HT1080 (cell line): ENCODE data around the gene ZNF606. TPM values are rescaled to one million over a fixed set of nuclear protein-coding genes. Genes with fewer than 3 reads are reported as not detected.

Experiments
- DNase-seq: peaks from one replicate; pipeline ENCODE4 v3.0.0-alpha.2; 2015; ENCODE audit warnings: low read depth
- polyA plus RNA-seq, 2 experiments: library from polyadenylated mRNA; depleted of rRNA; stranded (reverse); fragments of >200 nt; gene quantifications; 2 replicates each; pipeline ENCODE4 v1.2.3, GENCODE V29; 2015
- total RNA-seq: library from RNA; depleted of rRNA; stranded (reverse); fragments of >200 nt; shearing (Covaris generic); gene quantifications from 2 replicates; pipeline ENCODE4 v1.2.3, GENCODE V29; 2014; rRNA removed

Gene ZNF606
- total RNA-seq = 6.8 and 16.9 TPM in 2 replicates
- 4.3 and 4.6 TPM in 2 replicates for polyA plus RNA-seq (2015; cell fraction: cytosol; rRNA removed)
- 8.1 and 13.9 TPM in 2 replicates for polyA plus RNA-seq (2015; cell fraction: nucleus; rRNA removed)

DNA sequence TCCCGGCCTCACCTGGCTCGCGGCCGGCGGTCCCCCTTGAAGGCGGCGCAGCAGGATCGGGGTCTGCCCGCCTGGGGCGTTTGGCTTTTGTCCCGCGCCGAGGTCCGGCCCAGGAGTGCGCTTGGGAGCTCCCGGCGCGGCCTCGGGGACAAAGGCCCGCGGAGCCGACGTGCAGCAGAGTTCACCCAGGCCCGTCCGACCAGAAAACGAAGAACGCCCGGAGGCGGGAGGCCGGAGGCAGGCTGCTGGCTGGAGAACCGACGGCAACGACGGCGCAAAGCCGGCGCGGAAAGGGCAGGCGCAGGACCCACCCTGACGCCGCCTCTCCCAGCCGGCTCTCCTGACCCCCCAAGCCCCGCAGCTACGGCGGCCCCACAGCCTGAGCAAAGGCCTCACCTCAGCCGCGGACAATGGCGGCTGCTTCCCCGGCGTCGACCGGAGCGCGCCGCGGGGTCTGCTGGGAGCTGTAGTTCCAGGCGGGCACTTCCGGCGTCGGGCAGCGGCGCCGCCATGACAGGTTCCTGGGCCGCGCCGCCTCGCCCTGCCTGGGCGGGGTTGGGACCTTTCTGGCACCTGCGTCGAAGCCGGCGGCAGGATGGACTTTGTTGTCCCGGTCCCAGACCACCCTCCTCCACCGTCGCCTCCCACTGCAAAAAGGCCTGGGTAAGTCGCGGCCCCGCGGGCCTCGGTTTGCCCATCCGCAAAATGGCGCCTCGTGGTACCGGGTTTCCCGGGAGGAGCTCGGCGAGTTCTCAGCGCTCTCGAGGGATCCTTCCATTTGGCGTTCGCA lies at the start of gene ZNF606:
TSS of gene ZNF606 (minus strand) at position 437 of the 790 bp plus-strand sequence. CDS start 1,501 bp downstream, outside the sequence.
- peak; percentile 80 for DNase-seq

DNA sequence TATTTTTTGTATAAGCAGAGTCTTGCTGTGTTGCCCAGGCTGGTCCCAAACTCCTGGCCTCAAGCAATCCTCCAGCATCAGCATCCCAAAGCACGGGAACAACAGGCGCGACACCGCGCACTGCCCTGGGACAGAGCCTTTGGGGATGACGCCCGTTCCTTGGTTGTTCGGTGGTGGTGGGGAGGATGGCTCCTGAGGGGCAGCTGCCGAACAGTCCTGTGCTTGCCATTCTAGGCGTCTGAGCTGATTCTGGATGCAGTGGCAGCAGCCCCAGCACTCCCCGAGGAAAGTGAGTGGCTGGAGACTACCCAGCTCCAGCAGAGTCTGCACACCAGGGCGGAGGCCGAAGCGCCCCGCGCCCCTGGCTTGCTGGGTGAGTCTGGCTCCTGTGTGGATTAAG lies 49.6 kb upstream of the ZNF606 start:
- no peak for DNase-seq

DNA sequence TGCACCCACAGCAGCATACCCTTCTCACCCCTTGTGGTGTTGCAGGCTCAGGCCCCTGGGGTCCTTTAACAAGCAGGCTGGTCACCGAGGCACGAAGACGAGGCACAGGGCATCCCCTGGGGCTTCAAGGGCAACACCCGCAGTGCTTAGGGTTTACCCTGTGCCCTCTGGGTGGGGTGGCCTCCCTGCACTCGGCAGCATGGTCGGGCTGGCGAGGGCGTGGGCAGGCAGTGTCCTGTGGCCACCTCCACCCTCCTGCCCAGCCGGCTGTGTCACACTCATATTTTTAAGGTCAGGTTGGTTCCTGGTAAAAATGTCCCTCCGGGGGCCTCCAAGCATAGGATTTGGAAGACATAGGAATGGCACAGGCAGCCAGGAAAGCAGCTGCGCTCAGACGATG lies 45.1 kb upstream of the ZNF606 start:
- DNase-seq = no peak

DNA sequence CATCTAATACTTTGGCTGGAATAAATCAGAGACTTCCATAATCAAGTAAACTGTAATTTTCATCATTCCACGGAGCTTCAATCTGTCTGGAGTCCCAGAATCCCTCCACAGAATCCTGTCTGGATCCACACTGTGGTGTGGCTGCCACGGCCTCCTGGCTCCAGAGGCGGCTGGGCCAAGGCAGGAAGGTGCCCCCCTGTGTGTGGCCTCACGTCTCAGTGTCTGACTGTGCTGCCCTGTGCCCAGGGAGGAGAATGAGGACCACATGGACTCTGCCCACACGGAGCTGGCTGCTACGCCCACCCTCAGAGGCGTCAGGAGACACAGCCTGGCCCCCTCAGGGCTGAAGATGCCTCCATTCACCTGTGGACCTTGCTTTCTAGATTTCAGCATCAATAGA lies 44.2 kb upstream of the ZNF606 start:
- no peak for DNase-seq

DNA sequence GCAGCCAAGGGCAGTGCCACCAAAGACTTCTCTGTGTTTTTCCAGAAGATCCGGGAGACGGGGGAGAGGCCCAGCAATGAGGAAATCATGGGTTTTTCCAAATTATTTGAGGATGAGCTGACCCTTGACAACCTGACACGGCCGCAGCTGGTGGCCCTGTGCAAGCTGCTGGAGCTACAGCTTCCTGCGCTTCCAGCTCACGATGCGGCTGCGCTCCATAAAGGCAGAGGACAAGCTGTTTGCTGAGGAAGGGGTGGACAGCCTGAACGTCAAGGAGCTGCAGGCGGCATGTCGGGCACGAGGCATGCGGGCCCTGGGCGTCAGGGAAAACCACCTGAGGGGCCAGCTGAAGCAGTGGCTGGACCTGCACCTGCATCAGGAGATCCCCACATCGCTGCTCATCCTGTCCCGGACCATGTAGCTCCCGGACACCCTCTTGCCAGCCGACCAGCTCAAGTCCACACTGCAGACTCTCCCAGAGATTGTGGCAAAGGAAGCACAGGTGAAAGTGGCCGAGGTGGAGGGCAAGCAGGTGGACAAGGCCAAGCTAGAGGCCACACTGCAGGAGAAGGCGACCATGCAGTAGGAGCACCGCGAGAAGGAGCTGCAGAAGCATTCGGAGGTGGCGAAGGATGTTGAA lies 42.9 kb upstream of the ZNF606 start:
- DNase-seq = no peak

DNA sequence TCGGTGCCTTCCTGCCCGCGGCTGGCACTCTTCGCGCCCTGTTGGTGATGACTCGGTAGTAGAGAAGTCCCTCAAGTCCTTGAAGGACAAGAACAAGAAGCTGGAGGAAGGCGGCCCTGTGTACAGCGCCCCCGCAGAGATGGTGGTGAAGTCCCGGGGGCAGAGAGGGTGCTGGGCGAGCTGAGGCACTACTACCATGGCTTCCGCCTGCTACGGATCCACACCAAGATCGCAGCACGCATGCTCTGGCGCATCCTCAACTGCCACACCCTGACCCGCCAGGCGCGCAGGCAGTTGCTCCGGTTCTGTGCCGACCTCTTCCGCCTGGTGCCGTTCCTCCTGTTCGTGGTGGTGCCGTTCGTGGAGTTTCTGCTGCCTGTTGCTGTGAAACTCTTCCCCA lies 42.3 kb upstream of the ZNF606 start:
- DNase-seq = no peak

DNA sequence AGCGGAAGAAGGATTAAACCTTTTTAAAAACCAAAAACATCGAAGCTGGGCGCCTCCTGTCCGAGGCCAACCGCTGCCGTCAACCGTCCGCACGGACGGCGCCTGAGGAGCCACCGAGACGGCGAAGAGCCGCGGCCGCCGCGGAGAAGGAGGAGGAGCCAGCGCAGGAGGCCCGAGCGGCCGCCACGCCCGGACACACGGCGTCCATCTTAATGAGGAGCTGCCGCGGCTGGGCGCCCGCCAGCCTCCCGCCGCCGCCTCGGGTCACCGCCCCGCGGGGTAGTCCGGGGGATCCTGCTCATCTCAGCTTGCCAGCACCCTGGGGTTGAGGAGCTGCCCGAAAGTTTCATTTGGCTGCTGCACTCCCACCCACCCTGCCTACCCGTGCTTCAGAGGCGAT lies 41.8 kb upstream of the ZNF606 start:
- no peak for DNase-seq

DNA sequence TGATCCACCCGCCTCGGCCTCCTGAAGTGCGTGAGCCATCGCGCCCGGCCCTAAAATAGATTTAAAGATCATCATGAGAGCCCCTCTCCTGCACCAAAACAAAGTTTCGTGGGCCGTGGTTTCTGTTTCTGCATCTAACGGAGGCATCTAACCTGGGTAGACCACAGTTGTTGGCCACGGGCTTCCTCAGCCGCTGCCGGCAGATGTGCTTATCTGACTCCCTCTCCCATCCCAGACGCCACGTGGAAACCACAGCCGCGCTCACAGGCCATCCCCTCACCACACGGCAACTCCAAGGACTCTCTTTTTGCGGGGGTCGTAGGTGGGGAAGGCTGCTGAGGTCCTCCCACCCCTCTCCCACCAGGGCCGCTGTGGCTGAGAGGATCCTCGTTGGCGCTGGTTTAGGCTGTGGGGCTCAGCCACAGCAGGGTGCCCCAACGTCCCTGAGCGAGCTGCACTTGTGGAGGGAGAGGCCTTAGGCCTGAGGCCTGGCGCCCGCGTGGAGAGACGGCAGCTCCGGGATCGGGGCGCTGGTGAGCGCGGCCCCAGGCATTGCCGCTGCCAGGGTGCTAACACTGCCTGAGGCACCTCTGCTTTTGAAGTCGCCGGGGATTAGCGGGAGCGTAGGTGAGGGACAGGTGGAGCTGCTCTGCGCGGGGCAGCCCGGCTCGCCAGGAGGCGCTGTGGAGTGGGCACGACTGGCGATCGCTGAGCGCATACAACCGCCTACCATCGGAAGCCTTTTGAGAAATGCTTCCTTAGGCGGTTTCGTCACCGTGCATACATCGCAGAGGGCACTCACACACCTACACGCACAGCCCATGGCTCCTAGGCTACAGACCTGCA lies 40.1 kb upstream of the ZNF606 start:
- DNase-seq = no peak

DNA sequence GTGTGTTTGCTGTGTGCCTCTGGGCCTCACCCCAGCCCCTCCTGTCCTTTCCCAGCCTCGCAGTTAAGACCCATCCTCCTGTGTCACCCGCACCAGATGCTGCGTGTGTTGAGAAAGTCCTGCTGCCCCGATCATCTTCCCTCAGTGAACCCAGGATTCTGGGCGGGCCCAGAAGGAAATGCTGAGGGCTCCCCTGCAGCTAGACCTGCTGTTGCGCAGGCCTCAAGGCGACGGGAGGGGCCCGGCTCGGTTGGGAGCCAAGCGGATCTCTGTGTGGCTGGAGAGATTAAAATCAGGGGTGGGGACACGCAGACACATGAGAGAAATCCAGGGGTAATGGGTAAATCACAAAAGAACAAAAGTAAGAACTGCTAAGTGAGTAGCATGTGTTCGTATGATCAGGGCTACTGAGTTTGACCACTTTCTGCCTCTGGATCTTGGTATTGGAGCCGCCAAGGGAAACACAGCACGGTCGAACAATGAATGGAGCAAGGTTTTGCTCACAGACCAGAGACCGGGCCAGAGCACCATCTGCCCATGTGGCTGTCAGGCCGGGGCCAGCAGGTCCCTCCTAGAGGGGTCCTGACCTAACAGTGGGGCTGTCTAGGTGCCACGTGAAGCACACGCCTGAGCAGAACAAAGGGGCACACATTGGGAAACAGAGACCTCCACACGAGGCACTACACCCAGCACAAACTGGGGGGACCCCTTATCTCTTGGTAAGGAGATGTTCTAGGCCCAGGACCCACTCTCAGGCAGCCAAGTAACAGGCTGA lies 38.3 kb upstream of the ZNF606 start:
- DNase-seq = no peak

DNA sequence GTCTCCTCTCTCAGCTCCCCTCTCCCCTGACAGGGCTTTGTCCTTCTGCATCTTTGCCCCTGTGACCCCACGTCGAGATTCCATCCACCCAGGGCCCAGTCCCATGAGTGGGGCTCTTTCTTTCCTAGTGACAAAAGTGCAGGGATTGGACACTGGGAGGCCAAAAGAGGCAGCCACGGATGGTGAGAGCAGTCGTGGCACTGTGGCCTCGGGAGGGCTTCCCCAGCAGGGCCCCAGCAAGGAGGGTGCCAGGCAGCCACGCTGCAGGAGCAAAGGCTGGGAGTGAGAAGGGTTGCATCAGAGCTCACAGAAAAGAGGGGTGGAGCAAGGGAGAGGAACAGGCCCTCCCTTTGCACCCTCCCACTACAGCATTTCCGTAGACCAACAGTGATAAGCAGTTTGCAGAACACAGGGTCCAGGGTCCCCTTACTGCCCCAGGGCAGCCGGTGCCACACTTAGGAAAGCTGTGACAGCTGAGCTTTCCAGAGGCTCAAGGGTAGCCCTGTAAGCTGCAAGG lies 36.1 kb upstream of the ZNF606 start:
- DNase-seq = no peak

DNA sequence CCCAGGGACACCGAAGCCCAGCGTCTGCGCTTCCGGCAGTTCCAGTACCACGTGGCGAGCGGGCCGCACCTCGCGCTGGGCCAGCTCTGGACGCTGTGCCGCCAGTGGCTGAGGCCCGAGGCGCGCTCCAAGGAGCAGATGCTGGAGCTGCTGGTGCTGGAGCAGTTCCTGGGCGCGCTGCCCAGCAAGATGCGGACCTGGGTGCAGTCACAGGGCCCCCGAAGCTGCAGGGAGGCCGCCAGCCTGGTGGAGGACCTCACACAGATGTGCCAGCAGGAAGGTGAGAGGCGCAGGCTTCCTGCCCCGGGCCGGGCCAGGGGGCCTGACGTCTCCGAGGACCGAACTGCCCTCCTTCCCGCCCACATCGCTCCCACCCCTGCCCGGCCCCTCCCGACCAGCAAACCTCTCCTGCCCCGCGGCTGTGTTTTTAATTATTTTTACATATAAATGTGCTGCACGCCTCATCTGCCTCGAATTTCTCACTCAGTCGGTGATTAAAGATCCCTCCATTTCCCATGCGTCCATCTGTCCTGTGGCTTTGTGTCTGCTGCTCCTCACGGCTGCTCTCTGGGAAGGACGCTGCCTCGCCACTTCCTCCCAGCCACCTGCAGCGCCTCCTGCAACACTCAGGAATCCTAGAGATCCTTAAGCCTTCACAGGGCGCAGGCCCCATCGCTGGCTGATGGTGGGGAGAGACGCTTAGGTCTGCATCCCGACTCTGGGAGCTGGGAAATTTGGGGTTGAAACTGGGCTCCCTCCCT lies 35.5 kb upstream of the ZNF606 start:
- no peak for DNase-seq

DNA sequence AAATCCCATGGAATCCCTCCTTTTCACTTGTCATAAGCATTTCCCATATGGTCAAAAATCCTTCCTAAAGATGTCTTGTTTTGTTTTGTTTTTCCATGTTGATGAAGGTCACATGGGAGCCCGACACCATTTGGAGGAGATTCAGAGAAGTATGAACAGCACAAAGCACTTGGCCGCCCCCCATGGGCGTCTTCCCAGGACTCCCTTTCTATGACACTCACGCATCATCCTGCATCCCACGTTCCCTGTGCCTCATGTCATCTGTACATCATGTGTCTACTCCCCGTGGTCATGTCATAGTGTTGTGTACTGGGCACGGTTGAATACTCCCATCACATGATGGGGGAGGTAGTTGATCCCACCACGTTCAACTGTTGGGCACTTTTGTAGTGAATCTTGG lies 33.2 kb upstream of the ZNF606 start:
- no peak for DNase-seq

DNA sequence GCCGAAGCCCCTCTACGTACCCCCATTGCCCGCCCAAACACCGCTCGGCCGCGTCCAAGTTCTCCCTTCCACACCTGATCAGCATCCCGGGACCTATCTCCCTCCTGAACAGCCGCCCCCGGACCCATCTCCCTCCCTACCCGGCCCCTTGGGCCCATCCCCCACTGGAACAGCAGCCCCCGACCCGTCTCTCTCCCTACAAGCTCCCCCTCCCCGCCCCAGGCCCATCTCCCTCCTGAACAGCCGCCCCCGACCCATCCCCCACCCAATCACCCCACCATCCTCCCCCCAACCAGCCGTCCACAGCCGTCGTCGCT lies 31.8 kb upstream of the ZNF606 start:
- no peak for DNase-seq

DNA sequence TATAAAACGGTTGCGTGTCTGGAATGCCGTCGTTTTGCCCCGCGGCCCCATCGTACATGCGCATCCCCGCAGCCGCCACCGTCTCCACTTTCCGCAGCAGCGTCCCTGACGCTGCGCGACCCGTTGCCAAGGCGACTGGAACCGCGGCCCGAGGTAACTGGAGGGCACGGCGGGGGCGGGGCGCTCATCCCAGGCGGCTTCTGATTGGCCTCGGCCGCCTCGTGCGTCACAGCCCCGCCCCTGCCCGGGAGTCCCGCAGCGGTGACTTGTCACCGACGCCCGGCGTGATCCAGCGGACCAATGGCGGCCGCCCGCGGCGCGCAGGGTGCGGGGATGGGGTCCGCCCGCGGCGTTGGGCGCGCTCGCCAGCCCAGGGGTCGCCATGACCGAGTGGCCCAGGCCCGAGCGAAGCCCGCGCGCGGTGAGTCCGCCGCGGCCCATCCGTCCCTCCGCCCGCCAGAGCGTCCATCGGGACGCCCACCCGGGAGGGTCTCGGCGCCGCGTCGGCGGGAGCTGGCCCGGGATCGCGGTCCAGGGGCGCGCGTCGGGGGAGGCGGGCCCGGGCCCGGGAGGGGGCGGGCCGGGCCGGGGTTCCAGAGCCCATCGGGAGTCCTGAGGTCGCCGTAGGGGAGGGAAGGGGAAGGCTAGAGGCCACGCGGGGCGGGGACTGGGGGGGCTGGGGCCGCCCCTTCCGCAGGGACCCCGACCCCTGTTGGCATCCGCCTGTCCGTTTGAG lies 31.3 kb upstream of the ZNF606 start, which contains the start of gene ZSCAN1:
TSS of gene ZSCAN1 (plus strand) at position 285 of the 736 bp plus-strand sequence. CDS start 3,812 bp downstream, outside the sequence.
- no peak for DNase-seq

DNA sequence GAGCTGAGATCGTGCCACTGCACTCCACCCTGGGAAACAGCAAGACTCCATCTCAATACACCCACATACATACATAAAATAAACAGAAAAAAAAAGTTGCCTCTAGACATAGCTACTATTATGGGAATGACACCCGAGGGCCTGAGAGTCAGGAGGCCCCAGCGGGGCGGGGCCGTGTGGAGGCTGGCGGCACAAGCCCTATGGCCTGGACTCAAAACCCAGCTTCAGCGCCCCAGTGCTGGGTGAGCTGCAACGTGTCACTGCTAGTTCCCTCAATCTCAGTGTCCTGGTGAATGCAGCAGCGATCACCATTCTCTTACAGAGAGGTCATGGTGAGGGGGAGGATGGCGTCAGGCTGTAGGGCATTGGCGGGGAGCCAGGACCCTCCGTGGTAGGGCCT lies 22.0 kb upstream of the ZNF606 start:
- DNase-seq = no peak

DNA sequence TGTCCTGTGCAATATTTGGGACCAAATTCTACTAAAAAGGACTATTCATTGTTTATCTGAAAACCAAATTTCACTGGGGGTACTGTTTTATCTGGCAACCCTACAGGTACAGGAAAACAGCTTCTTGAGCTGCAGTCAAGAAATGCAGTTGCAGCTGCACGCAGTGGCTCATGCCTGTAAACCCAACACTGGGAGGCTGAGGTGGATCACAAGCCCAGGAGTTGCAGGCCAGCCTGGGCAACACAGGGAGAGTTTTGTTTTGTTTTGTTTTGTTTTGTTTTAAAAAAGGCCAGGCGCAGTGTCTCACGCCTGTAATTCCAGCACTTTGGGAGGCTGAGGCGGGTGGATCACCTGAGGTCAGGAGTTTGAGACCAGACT lies 19.7 kb upstream of the ZNF606 start:
- no peak for DNase-seq

DNA sequence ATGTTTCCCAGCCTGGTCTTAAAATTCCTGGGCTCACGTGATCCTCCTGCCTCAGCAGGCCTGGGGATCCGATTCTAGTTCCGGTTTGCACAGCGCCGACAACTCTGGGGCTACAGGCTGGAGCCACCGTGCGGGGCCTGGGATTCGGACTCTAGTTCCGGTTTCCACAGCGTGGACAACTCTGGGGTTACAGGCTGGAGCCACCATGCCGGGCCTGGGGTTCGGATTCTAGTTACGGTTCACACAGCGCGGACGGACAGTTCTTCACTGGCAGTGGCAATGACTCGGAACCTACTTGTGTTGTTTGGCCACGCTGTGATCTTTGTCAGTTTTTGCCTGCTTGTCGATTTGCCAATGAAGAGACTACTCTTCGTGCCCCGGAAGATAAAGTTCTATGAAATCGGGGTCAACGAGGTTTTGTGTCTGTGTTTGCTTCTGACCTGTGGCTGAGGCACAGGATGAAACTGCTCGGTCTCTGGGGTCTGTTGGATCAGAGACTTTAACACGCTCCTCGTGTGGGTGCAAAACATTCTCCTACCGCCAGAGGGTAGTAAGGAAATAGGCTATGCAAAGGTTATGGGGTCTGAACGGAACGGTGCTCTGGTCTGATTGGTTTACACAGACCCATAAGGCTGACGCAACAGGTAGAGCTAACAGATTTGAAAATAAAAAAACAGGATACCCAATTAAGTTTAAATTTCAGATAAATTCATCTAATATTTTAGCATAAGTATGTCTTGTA lies 19.1 kb upstream of the ZNF606 start:
- DNase-seq = peak; percentile 20

DNA sequence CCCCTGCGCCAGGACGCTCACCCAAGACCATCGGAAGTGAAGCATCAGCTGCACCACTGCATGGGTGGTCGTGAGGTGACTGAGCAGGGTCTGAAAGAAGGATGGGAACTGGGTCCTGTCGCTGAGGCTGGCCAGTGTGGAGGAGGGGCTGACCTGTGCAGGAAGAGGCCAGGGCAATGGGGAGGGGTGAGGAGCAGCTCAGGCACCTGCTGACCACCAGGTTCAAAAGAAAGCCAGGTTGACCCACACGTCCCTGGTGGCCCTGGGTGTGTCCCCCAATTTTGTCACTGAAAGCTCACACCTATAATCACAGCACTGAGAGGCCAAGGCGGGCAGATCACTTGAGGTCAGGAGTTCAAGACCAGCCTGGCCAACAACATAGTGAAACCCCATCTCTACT lies 17.5 kb upstream of the ZNF606 start:
- DNase-seq = no peak

DNA sequence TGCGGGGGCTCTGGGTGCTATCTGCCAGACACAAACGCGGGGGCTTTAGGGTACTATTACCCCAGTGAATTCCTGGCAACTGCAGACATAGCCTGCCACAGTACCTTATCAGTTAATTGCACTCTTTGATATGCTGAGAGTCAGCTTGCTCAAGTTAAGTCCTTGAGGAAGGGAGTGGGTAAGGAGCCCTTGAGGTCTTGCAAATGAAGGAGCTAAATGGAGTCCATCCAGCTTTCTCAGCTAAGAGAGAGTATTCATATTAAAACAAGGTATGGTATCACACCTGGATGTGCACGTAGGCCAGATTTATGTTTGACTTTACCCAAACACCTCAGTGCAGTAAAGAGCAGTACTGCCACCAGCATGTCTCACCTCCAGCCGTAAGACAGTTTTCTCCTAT lies 11.5 kb upstream of the ZNF606 start:
- no peak for DNase-seq
